ENCODE data around the gene AUTS2. TPM values are rescaled to one million over a fixed set of nuclear protein-coding genes. Genes with fewer than 3 reads are reported as not detected.

AUTS2 gene
- polyA plus RNA-seq, 1 donor (not counting 4 experiments of a cell fraction or from before 2014, with no cell fraction given): 4.7 TPM

- TF ChIP-seq CTCF (optimal IDR thresholded peaks at IDR 0.05 in 1 of 3, IDR thresholded peaks at IDR 0.05 in 1 of 3, conservative IDR thresholded peaks at IDR 0.05 in 1 of 3; ENCODE audit: extremely low read depth in 1 of 3, insufficient read depth in 2 of 3, low read length in 3 of 3) (no peak), EZH2 (IDR thresholded peaks at IDR 0.05; ENCODE audit: low read length) (no peak)
- Histone ChIP-seq H2AFZ (ENCODE audit: control insufficient read depth, low read length) (peak overlapping the region; percentile 74), H4K20me1 (ENCODE audit: control insufficient read depth, extremely low read depth, insufficient read depth, low read length) (no peaks in the 10 kb centered on the region), H3K4me3 (ENCODE audit: control insufficient read depth in 2 of 3, extremely low read depth in 1 of 3, insufficient read depth in 2 of 3, low read depth in 1 of 3, low read length in 3 of 3) (no peak overlapping the region), H3K9me3 (ENCODE audit: control insufficient read depth, low read depth, low read length) (no peaks in the 10 kb centered on the region), H3K9me1 (ENCODE audit: control insufficient read depth, extremely low read depth, insufficient read depth, low read length) (no peaks in the 10 kb centered on the region), H3K27ac (ENCODE audit: control insufficient read depth, insufficient read depth, low read length) (peak overlapping the region; percentile 15), H3K36me3 (ENCODE audit: control insufficient read depth in 2 of 2, extremely low read depth in 1 of 2, insufficient read depth in 2 of 2, low read length in 2 of 2) (no peaks in the 10 kb centered on the region), H3K9ac (ENCODE audit: control insufficient read depth, extremely low read depth, insufficient read depth, low read length) (no peak overlapping the region), H3K4me1 (ENCODE audit: control insufficient read depth, extremely low read depth, insufficient read depth, low read length) (peaks cover 15% of the 10 kb centered on the region), H3K4me2 (ENCODE audit: control insufficient read depth, extremely low read depth, insufficient read depth, low read depth, low read length) (peak overlapping the region; percentile 25), H3K79me2 (ENCODE audit: control insufficient read depth, insufficient read depth, low read length) (no peaks in the 10 kb centered on the region), H3K27me3 (ENCODE audit: control insufficient read depth, extremely low read depth, insufficient read depth, low read length) (no peaks in the 10 kb centered on the region)
- DNase-seq (ENCODE audit: low read depth, low spot score) (no peak), FAIRE-seq (no peak)
- dilution Hi-C loops (cut with MboI; ENCODE audit: extremely low pct_ligation_motif_present, low sequenced_read_pairs): no loop called here
Measured at GRCh38 chr7:70497793-70498192, 899.5 kb downstream of the AUTS2 start.

- TF ChIP-seq CTCF (optimal IDR thresholded peaks at IDR 0.05 in 1 of 3, IDR thresholded peaks at IDR 0.05 in 1 of 3, conservative IDR thresholded peaks at IDR 0.05 in 1 of 3; ENCODE audit: extremely low read depth in 1 of 3, insufficient read depth in 2 of 3, low read length in 3 of 3) (no peak), EZH2 (IDR thresholded peaks at IDR 0.05; ENCODE audit: low read length) (no peak)
- dilution Hi-C loops (cut with MboI; ENCODE audit: extremely low pct_ligation_motif_present, low sequenced_read_pairs): no loop called here
- H4K20me1 ChIP-seq (ENCODE audit: control insufficient read depth, extremely low read depth, insufficient read depth, low read length): no peaks in the 10 kb centered on the region
- H3K79me2 ChIP-seq (ENCODE audit: control insufficient read depth, insufficient read depth, low read length): no peaks in the 10 kb centered on the region
- H3K4me2 ChIP-seq (ENCODE audit: control insufficient read depth, extremely low read depth, insufficient read depth, low read depth, low read length): peak overlapping the region; percentile 25
- H3K27ac ChIP-seq (ENCODE audit: control insufficient read depth, insufficient read depth, low read length): peak overlapping the region; percentile 15
- H3K27me3 ChIP-seq (ENCODE audit: control insufficient read depth, extremely low read depth, insufficient read depth, low read length): no peaks in the 10 kb centered on the region
- DNase-seq (ENCODE audit: low read depth, low spot score): no peak
- no peak overlapping the region for H3K4me3 ChIP-seq (ENCODE audit: control insufficient read depth in 2 of 3, extremely low read depth in 1 of 3, insufficient read depth in 2 of 3, low read depth in 1 of 3, low read length in 3 of 3)
- peak overlapping the region; percentile 74 for H2AFZ ChIP-seq (ENCODE audit: control insufficient read depth, low read length)
- no peaks in the 10 kb centered on the region for H3K9me1 ChIP-seq (ENCODE audit: control insufficient read depth, extremely low read depth, insufficient read depth, low read length)
- no peaks in the 10 kb centered on the region for H3K36me3 ChIP-seq (ENCODE audit: control insufficient read depth in 2 of 2, extremely low read depth in 1 of 2, insufficient read depth in 2 of 2, low read length in 2 of 2)
- no peaks in the 10 kb centered on the region for H3K9me3 ChIP-seq (ENCODE audit: control insufficient read depth, low read depth, low read length)
- FAIRE-seq: peak; percentile 58
- peaks cover 15% of the 10 kb centered on the region for H3K4me1 ChIP-seq (ENCODE audit: control insufficient read depth, extremely low read depth, insufficient read depth, low read length)
- no peak overlapping the region for H3K9ac ChIP-seq (ENCODE audit: control insufficient read depth, extremely low read depth, insufficient read depth, low read length)
Measured at GRCh38 chr7:70498232-70498992, 900.1 kb downstream of the AUTS2 start.
